ENCODE measurements around the gene MGAT3.

DNA sequence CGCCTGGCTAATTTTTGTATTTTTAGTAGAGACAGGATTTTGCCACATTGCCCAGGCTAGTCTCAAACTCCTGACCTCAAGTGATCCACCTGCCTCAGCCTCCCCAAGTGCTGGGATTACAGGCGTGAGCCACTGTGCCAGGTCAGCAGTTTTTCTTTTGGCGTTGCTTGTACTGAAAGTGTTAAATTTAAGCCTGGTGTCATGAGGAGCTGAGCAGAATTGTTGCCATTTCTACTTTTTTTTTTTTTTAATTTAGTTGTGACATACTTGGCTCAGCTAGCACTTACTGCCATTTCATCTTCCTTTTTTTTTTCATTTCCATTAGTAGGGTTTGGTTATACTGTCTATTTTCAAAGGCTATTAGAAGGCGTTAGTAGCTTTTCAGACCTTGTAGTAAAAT is 46.5 kb upstream of the MGAT3 start:
- TF ChIP-seq, protein P1, sequence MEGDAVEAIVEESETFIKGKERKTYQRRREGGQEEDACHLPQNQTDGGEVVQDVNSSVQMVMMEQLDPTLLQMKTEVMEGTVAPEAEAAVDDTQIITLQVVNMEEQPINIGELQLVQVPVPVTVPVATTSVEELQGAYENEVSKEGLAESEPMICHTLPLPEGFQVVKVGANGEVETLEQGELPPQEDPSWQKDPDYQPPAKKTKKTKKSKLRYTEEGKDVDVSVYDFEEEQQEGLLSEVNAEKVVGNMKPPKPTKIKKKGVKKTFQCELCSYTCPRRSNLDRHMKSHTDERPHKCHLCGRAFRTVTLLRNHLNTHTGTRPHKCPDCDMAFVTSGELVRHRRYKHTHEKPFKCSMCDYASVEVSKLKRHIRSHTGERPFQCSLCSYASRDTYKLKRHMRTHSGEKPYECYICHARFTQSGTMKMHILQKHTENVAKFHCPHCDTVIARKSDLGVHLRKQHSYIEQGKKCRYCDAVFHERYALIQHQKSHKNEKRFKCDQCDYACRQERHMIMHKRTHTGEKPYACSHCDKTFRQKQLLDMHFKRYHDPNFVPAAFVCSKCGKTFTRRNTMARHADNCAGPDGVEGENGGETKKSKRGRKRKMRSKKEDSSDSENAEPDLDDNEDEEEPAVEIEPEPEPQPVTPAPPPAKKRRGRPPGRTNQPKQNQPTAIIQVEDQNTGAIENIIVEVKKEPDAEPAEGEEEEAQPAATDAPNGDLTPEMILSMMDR (IDR thresholded peaks at IDR 0.05) = no peak
- TF ChIP-seq POLR2A (IDR thresholded peaks at IDR 0.05) = no peak

All from thyroid gland (tissue), 4 donors.